Brain pericyte (primary cell): ENCODE results near the gene CCDC184.
"Not testable (repeated sequence)": the region's sequence is repeated elsewhere in the genome, so short reads cannot be mapped to it uniquely, and the experiment has no call there.

Source experiments
- DNase-seq: peaks from one replicate; pipeline ENCODE4 v3.0.0-alpha.2; 2012; ENCODE audit warnings: low read depth, low spot score

CCDC184 gene

GRCh38 chr12:48183091-48183875 lies at the start of gene CCDC184:
Gene CCDC184, plus strand, starts transcription at chr12:48183644. Its CDS starts 479 bp downstream, at chr12:48184123.
- no peak for DNase-seq

- no peak for DNase-seq
Observed at GRCh38 chr12:48135027-48135426, 48.4 kb upstream of the CCDC184 start.

- no peak for DNase-seq
Observed at GRCh38 chr12:48142818-48143674, 40.4 kb upstream of the CCDC184 start.

GRCh38 chr12:48143898-48144297 lies 39.5 kb upstream of the CCDC184 start:
- no peak for DNase-seq

GRCh38 chr12:48145981-48146380 lies 37.5 kb upstream of the CCDC184 start:
- no peak for DNase-seq

GRCh38 chr12:48151103-48151771 lies 32.2 kb upstream of the CCDC184 start:
- no peak for DNase-seq

GRCh38 chr12:48155786-48156185 lies 27.7 kb upstream of the CCDC184 start:
- DNase-seq, result not testable (repeated sequence)

- no peak for DNase-seq
Observed at GRCh38 chr12:48156652-48157017, 26.8 kb upstream of the CCDC184 start.

GRCh38 chr12:48157018-48157888 lies 26.2 kb upstream of the CCDC184 start, which contains the start of gene ASB8:
Gene ASB8, minus strand, starts transcription at chr12:48157515. Its CDS starts 4,019 bp downstream, at chr12:48153496.
- DNase-seq, result peak; percentile 96

- no peak for DNase-seq
Observed at GRCh38 chr12:48157889-48158370, 25.5 kb upstream of the CCDC184 start.

- DNase-seq, result no peak
Observed at GRCh38 chr12:48160046-48160445, 23.4 kb upstream of the CCDC184 start.

- DNase-seq, result no peak
Observed at GRCh38 chr12:48160807-48161206, 22.6 kb upstream of the CCDC184 start.

GRCh38 chr12:48163150-48163747 lies 20.2 kb upstream of the CCDC184 start:
- DNase-seq, result no peak

- no peak for DNase-seq
Observed at GRCh38 chr12:48164451-48164850, 19.0 kb upstream of the CCDC184 start.

GRCh38 chr12:48165089-48165981 lies 18.1 kb upstream of the CCDC184 start:
- no peak for DNase-seq

GRCh38 chr12:48169011-48169410 lies 14.4 kb upstream of the CCDC184 start:
- no peak for DNase-seq

GRCh38 chr12:48175613-48176416 lies 7.6 kb upstream of the CCDC184 start:
- no peak for DNase-seq

GRCh38 chr12:48176417-48176751 lies 7.1 kb upstream of the CCDC184 start:
- DNase-seq, result no peak

- no peak for DNase-seq
Observed at GRCh38 chr12:48177982-48178381, 5.5 kb upstream of the CCDC184 start.
